H9 (cell line): ENCODE data around the gene TNIP2. TPM values are rescaled to one million over a fixed set of nuclear protein-coding genes. Genes with fewer than 3 reads are reported as not detected.

Experiments
- DNase-seq: peaks from one replicate; pipeline ENCODE4 v3.0.0-alpha.2; 2017
- H2AFZ ChIP-seq: one replicate; pipeline ENCODE4 v1.6.1; 2013; ENCODE audit warnings: mild to moderate bottlenecking, low read length, control low read depth, moderate library complexity
- H2AK5ac ChIP-seq: 2 replicates; pipeline ENCODE4 v1.6.1; 2013; ENCODE audit warnings: low read length, control low read depth, mixed read lengths; ENCODE audit not compliant: insufficient read length
- H2BK120ac ChIP-seq: one replicate; pipeline ENCODE4 v1.6.1; 2013; ENCODE audit warnings: low read depth, mild to moderate bottlenecking, low read length, control low read depth, inconsistent platforms; ENCODE audit not compliant: poor library complexity, severe bottlenecking
- H2BK12ac ChIP-seq: 2 replicates; pipeline ENCODE4 v1.6.1; 2013; ENCODE audit warnings: low read length, control low read depth, mixed read lengths, low read depth; ENCODE audit not compliant: insufficient read length
- H2BK15ac ChIP-seq: 2 replicates; pipeline ENCODE4 v1.6.1; 2013; ENCODE audit warnings: low read depth, low read length, control low read depth
- H2BK20ac ChIP-seq: one replicate; pipeline ENCODE4 v1.6.1; 2013; ENCODE audit warnings: low read depth, mild to moderate bottlenecking, low read length, control low read depth, inconsistent platforms; ENCODE audit not compliant: poor library complexity, severe bottlenecking
- H2BK5ac ChIP-seq: 2 replicates; pipeline ENCODE4 v1.6.1; 2013; ENCODE audit warnings: low read length, control low read depth, mixed read lengths; ENCODE audit not compliant: insufficient read length
- H3K14ac ChIP-seq: 2 replicates; pipeline ENCODE4 v1.6.1; 2013; ENCODE audit warnings: low read length, control low read depth; ENCODE audit not compliant: insufficient read depth
- H3K18ac ChIP-seq: 2 replicates; pipeline ENCODE4 v1.6.1; 2013; ENCODE audit warnings: low read depth, mild to moderate bottlenecking, mixed read lengths, low read length, control low read depth; ENCODE audit not compliant: insufficient read length
- H3K23ac ChIP-seq: 2 replicates; pipeline ENCODE4 v1.6.1; 2013; ENCODE audit warnings: low read length, control low read depth, mixed read lengths, low read depth; ENCODE audit not compliant: insufficient read length
- H3K23me2 ChIP-seq: 2 replicates; pipeline ENCODE4 v1.6.1; 2013; ENCODE audit warnings: low read depth, mild to moderate bottlenecking, mixed read lengths, low read length, control low read depth; ENCODE audit not compliant: insufficient read length, poor library complexity, severe bottlenecking
- H3K27ac ChIP-seq: 2 replicates; pipeline ENCODE4 v1.5.1; 2013; ENCODE audit warnings: low read length, control low read depth, mixed read lengths, low read depth; ENCODE audit not compliant: insufficient read length
- H3K27me3 ChIP-seq: 2 replicates; pipeline ENCODE4 v1.6.1; 2013; ENCODE audit warnings: low read length, control low read depth, inconsistent platforms; ENCODE audit not compliant: insufficient read depth
- H3K4ac ChIP-seq: 2 replicates; pipeline ENCODE4 v1.6.1; 2013; ENCODE audit warnings: low read depth, mild to moderate bottlenecking, control low read depth, inconsistent platforms, low read length, moderate library complexity
- H3K4me1 ChIP-seq: 2 replicates; pipeline ENCODE4 v1.6.1; 2013; ENCODE audit warnings: low read length, control low read depth, inconsistent platforms; ENCODE audit not compliant: insufficient read depth
- H3K4me2 ChIP-seq: 2 replicates; pipeline ENCODE4 v1.6.1; 2013; ENCODE audit warnings: low read length, control low read depth, mixed read lengths; ENCODE audit not compliant: insufficient read length, insufficient read depth
- H3K56ac ChIP-seq: 2 replicates; pipeline ENCODE4 v1.6.1; 2013; ENCODE audit warnings: low read depth, mild to moderate bottlenecking, mixed read lengths, low read length, control low read depth; ENCODE audit not compliant: insufficient read length
- H3K79me1 ChIP-seq: 2 replicates; pipeline ENCODE4 v1.6.1; 2013; ENCODE audit warnings: low read depth, mild to moderate bottlenecking, moderate library complexity, low read length, control low read depth, inconsistent platforms; ENCODE audit not compliant: insufficient read depth, poor library complexity, severe bottlenecking
- H3K79me2 ChIP-seq: 2 replicates; pipeline ENCODE4 v1.6.1; 2013; ENCODE audit warnings: low read length, control low read depth, inconsistent platforms; ENCODE audit not compliant: insufficient read depth
- H3K9ac ChIP-seq: 2 replicates; pipeline ENCODE4 v1.6.1; 2013; ENCODE audit warnings: low read length, control low read depth, mixed read lengths; ENCODE audit not compliant: insufficient read length; ENCODE audit errors: extremely low read depth
- H3K9me3 ChIP-seq: one replicate; pipeline ENCODE4 v1.6.1; 2013; ENCODE audit warnings: low read depth, low read length, inconsistent platforms; ENCODE audit not compliant: control insufficient read depth
- H3T11ph ChIP-seq: one replicate; pipeline ENCODE4 v1.6.1; 2013; ENCODE audit warnings: mild to moderate bottlenecking, low read length, control low read depth, inconsistent platforms
- H4K20me1 ChIP-seq: one replicate; pipeline ENCODE4 v1.6.1; 2013; ENCODE audit not compliant: control insufficient read depth, insufficient read length, insufficient read depth
- H4K5ac ChIP-seq: 2 replicates; pipeline ENCODE4 v1.6.1; 2013; ENCODE audit warnings: low read depth, mild to moderate bottlenecking, mixed read lengths, low read length, control low read depth; ENCODE audit not compliant: insufficient read length
- H4K8ac ChIP-seq: replicated peaks from 2 replicates; pipeline ENCODE4 v1.6.1; 2013; ENCODE audit warnings: low read length, control low read depth, mixed read lengths, low read depth; ENCODE audit not compliant: insufficient read length
- H4K91ac ChIP-seq: 2 replicates; pipeline ENCODE4 v1.6.1; 2013; ENCODE audit warnings: low read depth, mild to moderate bottlenecking, moderate library complexity, mixed read lengths, low read length, control low read depth; ENCODE audit not compliant: insufficient read length
- H3K27ac Mint-ChIP-seq, 3 experiments: 2 replicates in 2 of 3; 3 replicates in 1 of 3; pipeline ENCODE4 v1.8.0; 2020 to 2021; ENCODE audit warnings: mixed read lengths in 3 of 3, mild to moderate bottlenecking in 1 of 3, moderate library complexity in 1 of 3
- H3K27me3 Mint-ChIP-seq: 2 replicates; pipeline ENCODE4 v1.8.0; 2021; ENCODE audit warnings: low read depth, mild to moderate bottlenecking, moderate library complexity, mixed read lengths
- H3K36me3 Mint-ChIP-seq, 3 experiments: 2 replicates in 2 of 3; 3 replicates in 1 of 3; pipeline ENCODE4 v1.8.0; 2020 to 2021; ENCODE audit warnings: low read depth in 3 of 3, mixed read lengths in 3 of 3; ENCODE audit not compliant: insufficient read depth in 1 of 3
- H3K4me1 Mint-ChIP-seq, 2 experiments: 2 replicates each; pipeline ENCODE4 v1.8.0; 2020; ENCODE audit warnings: mixed read lengths in 2 of 2
- H3K4me3 Mint-ChIP-seq, 2 experiments: 2 replicates in 1 of 2; 3 replicates in 1 of 2; pipeline ENCODE4 v1.8.0; 2020 to 2021; ENCODE audit warnings: mild to moderate bottlenecking in 2 of 2, mixed read lengths in 2 of 2, moderate library complexity in 1 of 2
- H3K9me3 Mint-ChIP-seq, 2 experiments: 2 replicates in 1 of 2; 3 replicates in 1 of 2; pipeline ENCODE4 v1.8.0; 2020; ENCODE audit warnings: mild to moderate bottlenecking in 2 of 2, mixed read lengths in 2 of 2, moderate library complexity in 1 of 2
- CTCF ChIP-seq: fragments of 200-600 bp; sonication (generic); conservative IDR thresholded peaks from 3 replicates; pipeline ENCODE4 v1.8.0; 2021; ENCODE audit warnings: antibody characterized with exemption, mild to moderate bottlenecking
- WGBS: extraction: QIAGEN DNeasy Blood & Tissue Kit; methylation state at CpG from one replicate; pipeline ENCODE4 v1.1.7; 2013; ENCODE audit warnings: missing lambda C conversion rate, low lambda C conversion rate, mixed read lengths; ENCODE audit not compliant: insufficient read length; ENCODE audit errors: extremely low coverage; 5-methylcytosine and 5-hydroxymethylcytosine counted together
- total RNA-seq: library from RNA; stranded (reverse); gene quantifications from 2 replicates; pipeline ENCODE4 v1.2.1, GENCODE V29; 2021

The TNIP2 gene
- total RNA-seq, 1 experiment from 2014 or later = 44.7 TPM

- Histone ChIP-seq H3K79me2 (no peaks in the 10 kb centered on the region), H4K8ac (no peak overlapping the region), H3K4ac (no peak overlapping the region), H3K18ac (no peak overlapping the region), H2BK15ac (no peak overlapping the region; the same call in 1 of the 2 replicates), H2BK20ac (no peak overlapping the region), H3K27me3 (no peaks in the 10 kb centered on the region), H4K20me1 (no peaks in the 10 kb centered on the region), H2BK5ac (peak overlapping the region; percentile 35), H2AK5ac (no peak overlapping the region), H3K56ac (no peak overlapping the region), H3K23me2 (no peaks in the 10 kb centered on the region), H3K4me1 (no peaks in the 10 kb centered on the region), H2BK12ac (no peak overlapping the region), H3K27ac (no peak overlapping the region), H3K9me3 (no peaks in the 10 kb centered on the region), H3T11ph (no peak overlapping the region), H2BK120ac (no peak overlapping the region), H4K91ac (no peak overlapping the region), H2AFZ (no peak overlapping the region), H3K23ac (no peak overlapping the region), H3K4me2 (no peak overlapping the region), H3K79me1 (no peaks in the 10 kb centered on the region), H4K5ac (no peak overlapping the region), H3K14ac (no peak overlapping the region), H3K9ac (no peak overlapping the region)
- Mint-ChIP-seq H3K4me3 (no peak overlapping the region), H3K36me3 (peaks cover 14 to 42% (median 26%) of the 10 kb centered on the region in 3 experiments; a peak in 6 of 7 replicates), H3K27me3 (peaks cover 3% of the 10 kb centered on the region; the same call in 1 of the 2 replicates), H3K9me3 (no peaks in the 10 kb centered on the region), H3K27ac (peak overlapping the region in 2 of 3 experiments; percentile 28 to 67; a peak in 1 of 7 replicates), H3K4me1 (no peaks in the 10 kb centered on the region)
- no CpG with 5 or more reads among the region's 12 CpGs for WGBS
- no peak for DNase-seq
- no peak for TF ChIP-seq CTCF
Measured at GRCh38 chr4:2728806-2729532, 27.2 kb downstream of the TNIP2 start.
